Activated T-cell treated with anti-CD3 and anti-CD28 coated beads, Interleukin-2, amount 50 U/mL, for 48 hours (primary cell): ENCODE measurements around the gene KRT15.
A peak's percentile ranks its signal among the peaks of the same experiment; 100 is the strongest.

Source experiments
- DNase-seq, 2 experiments: peaks; one replicate each; pipeline ENCODE4 v3.0.0-alpha.2; 2020

Gene KRT15

GRCh38 chr17:41518789-41519449 lies at the start of gene KRT15:
Gene KRT15, minus strand, starts transcription at chr17:41518890. Its CDS starts 63 bp downstream, at chr17:41518827.
- DNase-seq, result no peak

GRCh38 chr17:41567317-41567716 lies 48.6 kb upstream of the KRT15 start:
- DNase-seq, result no peak

- DNase-seq, result no peak
Measured at GRCh38 chr17:41565338-41565737, 46.6 kb upstream of the KRT15 start.

- DNase-seq, result no peak
Measured at GRCh38 chr17:41563607-41564170, 45.0 kb upstream of the KRT15 start.

- no peak for DNase-seq
Measured at GRCh38 chr17:41561554-41561953, 42.9 kb upstream of the KRT15 start.

GRCh38 chr17:41559548-41559947 lies 40.9 kb upstream of the KRT15 start:
- DNase-seq, result no peak

- DNase-seq, result no peak
Measured at GRCh38 chr17:41556931-41557330, 38.2 kb upstream of the KRT15 start.

- no peak for DNase-seq
Measured at GRCh38 chr17:41556306-41556705, 37.6 kb upstream of the KRT15 start.

- no peak for DNase-seq
Measured at GRCh38 chr17:41555105-41555887, 36.6 kb upstream of the KRT15 start.

GRCh38 chr17:41553987-41554680 lies 35.4 kb upstream of the KRT15 start:
- no peak for DNase-seq

GRCh38 chr17:41553176-41553575 lies 34.5 kb upstream of the KRT15 start:
- DNase-seq, result no peak

GRCh38 chr17:41552455-41552854 lies 33.8 kb upstream of the KRT15 start:
- DNase-seq, result no peak

- DNase-seq, result no peak
Measured at GRCh38 chr17:41551365-41551764, 32.7 kb upstream of the KRT15 start.

- DNase-seq, result no peak
Measured at GRCh38 chr17:41549596-41550039, 30.9 kb upstream of the KRT15 start.

- peak; percentile 86 to 88 for DNase-seq
Measured at GRCh38 chr17:41548844-41549595, 30.3 kb upstream of the KRT15 start.

GRCh38 chr17:41547921-41548843 lies 29.5 kb upstream of the KRT15 start:
- DNase-seq, result peak; percentile 85 to 88

GRCh38 chr17:41547378-41547841 lies 28.7 kb upstream of the KRT15 start:
- DNase-seq, result no peak

- DNase-seq, result no peak
Measured at GRCh38 chr17:41546819-41547218, 28.1 kb upstream of the KRT15 start.

GRCh38 chr17:41545829-41546410 lies 27.2 kb upstream of the KRT15 start:
- DNase-seq, result no peak

GRCh38 chr17:41544935-41545334 lies 26.2 kb upstream of the KRT15 start:
- no peak for DNase-seq

- no peak for DNase-seq
Measured at GRCh38 chr17:41544491-41544892, 25.8 kb upstream of the KRT15 start.
